ENCODE data around the gene HCFC1.
A peak's percentile ranks its signal among the peaks of the same experiment; 100 is the strongest.

The HCFC1 gene

DNA sequence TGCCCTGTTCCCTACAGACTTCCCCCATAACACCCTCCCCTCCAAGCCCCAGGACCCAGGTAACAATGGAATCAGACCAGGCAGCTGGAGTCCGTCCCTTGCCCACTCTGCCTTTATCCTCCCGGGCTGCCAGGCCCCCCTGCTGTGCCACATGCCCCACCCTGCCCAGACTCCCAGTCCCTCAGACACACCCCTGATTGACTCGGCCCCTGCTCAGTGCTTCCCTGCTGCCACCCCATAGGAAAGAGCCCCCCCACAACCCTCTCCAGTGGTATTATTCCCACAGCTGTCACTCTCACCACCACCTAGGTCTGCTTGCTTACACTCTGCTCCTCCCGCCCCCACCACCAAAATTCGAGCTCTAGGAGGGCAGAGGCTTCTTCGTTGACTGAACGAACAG, 32.0 kb downstream of the HCFC1 start:
- DNase-seq (ENCODE audit: low spot score), result no peak

DNA sequence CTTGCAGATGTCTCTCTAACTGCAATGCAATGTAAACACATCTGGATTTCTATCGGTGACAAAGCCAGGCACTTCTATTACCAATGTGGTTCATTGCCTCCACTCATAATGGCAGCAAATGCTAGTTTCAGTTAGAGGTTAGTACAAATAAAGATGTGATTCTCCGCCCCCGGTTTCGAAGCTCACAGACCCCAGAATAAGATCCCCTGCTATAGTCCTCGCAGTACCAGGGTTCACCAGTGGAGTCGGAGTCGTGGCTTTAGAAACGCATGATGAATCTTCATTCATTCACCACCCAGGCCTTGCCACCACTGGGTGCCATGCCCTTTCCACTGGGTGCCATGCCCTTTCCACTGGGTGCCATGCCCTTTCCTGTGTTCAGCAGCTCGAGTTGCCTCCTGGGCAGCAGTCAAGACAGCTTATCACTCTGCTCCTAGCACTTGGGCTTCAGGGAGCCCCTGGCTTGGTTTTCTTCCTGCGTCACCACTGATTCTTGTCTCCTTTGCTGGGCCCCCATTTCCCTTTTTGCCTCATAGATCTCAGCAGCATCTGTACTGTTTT, 33.3 kb downstream of the HCFC1 start:
- DNase-seq (ENCODE audit: low spot score), result no peak

DNA sequence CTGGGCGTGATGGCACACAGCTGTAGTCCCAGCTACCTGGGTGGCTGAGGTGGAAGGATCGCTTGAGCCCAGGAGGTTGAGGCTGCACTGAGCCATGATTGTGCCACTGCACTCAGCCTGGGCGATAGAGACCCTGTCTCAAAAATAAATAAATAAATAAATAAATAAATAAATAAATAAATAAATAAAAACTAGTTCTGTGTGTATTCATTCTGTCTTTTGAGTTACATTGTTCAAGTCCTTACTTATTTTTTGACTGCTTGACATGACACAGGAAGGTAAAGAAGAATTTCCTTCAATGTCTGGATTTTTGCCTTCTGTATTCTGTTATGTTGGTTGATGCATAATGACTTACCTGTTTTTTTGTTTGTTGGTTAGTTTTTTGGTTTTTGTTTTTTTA, 34.6 kb downstream of the HCFC1 start:
- no peak for DNase-seq (ENCODE audit: low spot score)

DNA sequence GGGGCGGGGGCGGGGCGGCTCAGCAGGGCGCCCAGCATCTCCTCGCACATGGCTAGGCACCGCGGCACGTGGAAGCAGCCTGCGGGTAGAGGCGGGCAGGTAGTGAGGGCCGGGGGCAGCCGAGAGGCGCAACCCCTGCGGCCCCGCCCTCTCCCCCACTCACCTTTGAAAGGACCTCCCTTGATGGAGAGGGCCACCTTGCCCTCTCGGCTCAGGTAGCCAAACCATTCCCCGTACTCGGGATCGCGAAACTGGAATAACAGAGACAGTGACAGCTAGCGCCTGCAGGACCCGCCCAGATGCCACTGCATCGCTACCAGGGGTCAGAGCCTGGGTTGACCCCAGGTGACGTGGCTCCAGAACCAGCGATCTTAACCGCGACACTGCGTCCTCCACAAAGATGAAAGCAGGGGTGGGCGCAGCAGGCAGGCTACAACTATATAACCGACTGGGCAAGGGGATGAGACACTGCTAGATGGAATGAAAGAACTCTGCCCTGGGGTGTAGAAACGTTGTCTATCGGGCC, 36.2 kb downstream of the HCFC1 start:
- no peak for DNase-seq (ENCODE audit: low spot score)

DNA sequence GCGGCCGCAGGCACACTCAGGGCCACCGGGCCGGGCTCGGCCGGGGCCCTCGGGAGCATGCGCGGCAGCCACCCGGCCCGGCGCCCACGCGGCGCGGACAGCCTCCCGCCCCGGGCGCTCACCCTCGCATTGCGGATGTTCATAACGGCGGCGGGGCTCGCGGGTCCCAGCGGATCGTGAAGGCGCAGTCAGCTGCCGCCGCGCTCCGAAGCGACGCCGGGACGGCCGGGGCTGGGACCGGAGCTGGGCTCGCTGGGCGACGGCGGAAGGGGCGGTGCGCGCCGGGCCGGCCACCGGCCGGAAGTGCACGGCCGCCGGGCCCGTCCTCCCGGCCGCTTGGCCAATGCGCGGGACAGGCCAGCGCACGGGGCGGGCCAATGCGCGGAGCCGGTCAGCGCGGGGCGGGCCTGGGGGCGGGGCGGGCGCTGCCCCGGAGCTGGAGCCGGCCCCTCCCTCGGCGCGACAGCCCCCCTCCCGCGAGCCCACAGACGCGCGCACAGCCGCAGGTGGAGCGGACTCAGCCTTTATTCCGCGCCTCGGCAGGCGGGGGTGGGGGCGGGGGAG, 36.8 kb downstream of the HCFC1 start, which contains the start of gene NAA10:
Gene NAA10, minus strand, starts transcription at position 276 of the 564 bp plus-strand sequence. Its CDS starts 133 bp downstream, at position 143.
- peak; percentile 83 for DNase-seq (ENCODE audit: low spot score)

DNA sequence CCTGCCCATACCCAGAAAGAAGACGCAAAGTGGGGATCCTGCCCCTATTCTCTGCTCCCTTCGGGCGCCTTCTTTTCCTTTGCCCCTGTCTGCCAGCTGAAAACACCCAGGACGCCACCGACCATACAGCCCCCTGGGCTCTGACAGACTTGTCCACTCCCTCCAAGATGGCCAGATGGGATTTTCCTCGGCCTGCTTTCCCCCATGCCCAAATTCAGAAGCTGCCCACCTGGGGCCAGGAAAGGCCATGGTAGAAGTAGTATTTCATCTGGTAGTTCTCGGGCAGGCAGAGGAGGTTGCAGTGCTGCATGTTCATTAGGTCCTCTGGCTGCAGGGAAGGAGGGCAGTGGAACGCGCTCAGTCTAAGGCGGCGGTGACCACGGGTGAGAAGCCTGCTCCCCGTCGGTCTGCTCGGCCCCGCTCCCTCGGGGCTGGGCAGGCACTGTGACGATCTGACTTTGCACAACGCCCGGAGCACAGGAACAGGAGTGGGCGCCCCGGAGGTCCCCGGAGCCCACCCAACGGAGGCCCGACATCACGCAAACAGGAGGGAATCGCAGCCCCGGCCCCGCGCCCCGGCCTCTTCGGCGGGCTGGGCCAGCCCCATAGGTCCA, 37.4 kb downstream of the HCFC1 start:
- no peak for DNase-seq (ENCODE audit: low spot score)

DNA sequence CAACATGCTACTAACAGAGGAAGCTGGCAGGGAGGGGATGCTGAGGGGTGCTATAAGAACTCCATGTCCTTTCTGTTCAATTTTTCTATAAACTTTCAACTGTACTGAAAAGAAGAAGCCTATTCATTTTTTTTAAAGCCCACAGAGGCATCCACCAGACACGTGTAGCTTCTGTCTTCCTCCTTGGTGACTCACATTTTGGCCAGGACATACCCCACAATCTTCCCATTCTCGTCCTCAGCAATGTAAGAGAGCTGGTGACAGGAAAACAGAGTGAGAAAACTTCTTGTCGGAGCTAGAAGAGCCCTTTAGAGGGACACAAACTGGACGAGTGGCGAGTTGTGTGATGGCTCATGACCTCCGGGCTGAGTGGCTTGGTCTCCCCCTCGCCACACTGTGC, 37.9 kb downstream of the HCFC1 start:
- peak; percentile 44 for DNase-seq (ENCODE audit: low spot score)

DNA sequence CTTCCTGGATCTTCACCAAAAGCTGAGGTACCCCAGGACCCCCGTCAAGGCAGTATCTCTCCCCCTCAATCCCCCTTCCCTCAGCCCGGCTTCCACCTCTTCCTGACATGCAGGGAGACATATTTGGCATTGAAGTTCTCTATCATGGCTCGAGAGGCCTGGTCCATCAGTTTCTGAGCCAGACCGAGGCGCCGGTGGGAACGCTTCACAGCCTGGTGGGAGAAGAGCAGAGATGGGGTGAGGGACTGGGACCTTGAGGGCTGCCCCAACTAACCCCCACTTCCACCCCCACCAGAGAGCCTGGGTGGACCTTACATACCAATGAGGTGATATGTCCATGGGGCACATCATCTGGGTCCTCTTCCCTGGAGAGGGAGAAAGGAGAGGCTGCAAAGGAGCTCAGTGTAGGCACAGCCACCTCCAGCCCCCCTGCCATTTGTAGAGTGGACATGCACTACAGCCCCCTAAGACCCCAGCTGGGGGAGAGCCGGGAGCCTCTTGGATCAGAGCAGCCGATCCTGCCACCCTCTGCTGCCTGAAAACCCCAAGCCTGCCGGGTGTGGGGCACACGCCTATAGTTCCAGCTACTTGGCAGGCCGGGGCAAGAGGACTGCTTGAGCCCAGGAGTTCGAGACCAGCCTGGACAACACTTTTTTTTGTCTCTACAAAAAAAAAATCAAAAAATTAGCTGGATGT, 39.2 kb downstream of the HCFC1 start:
- no peak for DNase-seq (ENCODE audit: low spot score)

DNA sequence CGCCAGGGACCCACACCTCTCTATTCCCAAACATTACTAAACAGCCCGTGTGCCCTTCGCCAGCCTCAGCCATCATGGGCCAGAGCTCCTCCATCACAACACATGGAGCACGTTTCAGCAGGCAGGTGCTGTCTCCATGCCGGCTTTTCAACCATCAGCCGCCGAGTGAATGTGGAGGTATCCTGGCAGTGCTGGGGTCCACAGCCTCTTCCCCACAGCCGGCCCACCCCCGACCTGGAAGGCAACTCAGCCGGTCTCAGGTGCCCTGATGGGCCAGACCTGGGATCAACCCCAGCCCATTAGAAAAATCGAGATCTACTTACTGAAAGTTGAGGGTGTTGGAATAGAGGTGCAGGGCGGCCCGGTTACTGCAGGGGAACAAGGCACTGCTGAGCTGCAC, 39.9 kb downstream of the HCFC1 start:
- DNase-seq (ENCODE audit: low spot score), result no peak

DNA sequence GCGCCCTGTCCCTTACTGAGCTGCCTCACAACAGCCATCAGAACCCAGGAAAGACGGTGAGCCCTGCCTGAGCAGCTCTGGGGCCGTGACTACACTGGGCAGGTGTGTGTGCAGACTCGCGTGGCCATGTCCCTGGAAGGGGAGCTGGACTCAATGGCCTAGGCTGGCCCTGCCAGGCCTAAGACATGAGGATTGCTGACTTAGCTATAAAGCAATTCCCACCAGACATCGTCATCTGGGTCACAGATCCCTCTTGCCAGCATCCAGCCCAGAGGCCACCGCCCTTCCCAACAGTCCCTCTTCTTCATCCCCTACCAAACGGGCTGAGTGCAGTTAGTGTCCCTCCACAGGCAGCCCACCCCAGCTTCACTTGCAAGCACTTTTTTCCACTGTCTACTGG, 40.5 kb downstream of the HCFC1 start:
- DNase-seq (ENCODE audit: low spot score), result no peak

DNA sequence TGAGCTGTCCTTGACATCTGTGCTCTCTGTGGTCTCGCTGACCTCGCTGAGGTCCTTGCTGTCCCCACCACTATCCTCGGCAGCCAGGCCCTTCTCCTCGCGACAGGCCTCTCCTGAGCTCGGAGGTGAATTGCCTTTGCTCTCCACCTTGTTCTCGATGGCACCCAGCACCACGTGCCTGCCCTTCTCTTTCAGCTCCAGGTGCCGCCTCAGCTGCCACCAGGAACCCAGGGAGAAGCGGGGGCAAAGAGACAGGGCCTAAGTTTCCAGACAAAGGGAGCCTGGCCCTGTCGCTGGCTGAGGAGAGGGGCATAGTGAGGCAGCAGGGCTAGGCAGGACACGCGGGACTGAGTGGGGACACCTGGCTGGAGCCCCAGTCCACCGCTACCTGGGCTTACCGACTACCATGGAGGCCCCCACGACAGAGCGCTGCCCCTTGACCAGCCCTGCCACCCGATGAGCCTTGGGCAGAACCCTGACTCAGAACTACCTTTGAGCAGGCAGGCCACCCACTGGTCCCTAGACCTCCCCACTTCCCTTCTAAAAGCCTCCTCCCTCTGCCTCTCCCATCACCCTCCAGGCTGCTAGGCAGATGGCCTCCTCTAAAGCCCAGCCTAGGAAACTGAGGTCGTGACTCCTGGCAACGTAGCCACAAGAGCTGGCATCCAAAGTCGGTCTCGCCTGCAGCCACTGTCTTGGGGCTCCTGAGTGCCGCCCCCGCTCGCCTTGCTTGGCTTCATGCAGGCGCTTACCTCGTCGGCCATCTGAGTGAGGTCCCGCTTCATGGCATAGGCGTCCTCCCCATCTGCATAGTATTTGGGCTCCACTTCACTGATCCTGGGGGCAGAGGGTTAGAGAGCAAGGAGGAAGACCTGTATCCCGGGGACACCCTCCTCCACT, 41.4 kb downstream of the HCFC1 start:
- DNase-seq (ENCODE audit: low spot score), result no peak

DNA sequence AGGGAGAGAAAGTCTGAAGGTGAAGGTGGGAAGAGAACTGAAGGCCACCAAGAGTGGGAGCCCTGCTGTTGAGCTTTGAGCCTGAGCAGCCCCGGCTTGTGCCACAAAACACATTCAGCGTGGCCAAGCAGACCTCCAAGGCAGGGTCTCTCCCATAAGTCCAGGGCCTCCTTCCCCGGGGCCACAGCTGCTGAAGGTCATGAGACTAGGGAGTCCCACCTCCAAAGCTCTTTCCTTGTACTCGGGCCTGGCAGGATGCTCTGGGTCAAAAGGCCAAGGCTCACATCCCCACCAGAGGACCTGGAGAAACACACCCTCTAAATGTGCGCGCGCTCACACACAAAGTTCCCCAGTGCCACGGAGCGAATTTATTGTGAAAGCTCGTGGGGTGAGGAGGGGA, 42.0 kb downstream of the HCFC1 start:
- no peak for DNase-seq (ENCODE audit: low spot score)

DNA sequence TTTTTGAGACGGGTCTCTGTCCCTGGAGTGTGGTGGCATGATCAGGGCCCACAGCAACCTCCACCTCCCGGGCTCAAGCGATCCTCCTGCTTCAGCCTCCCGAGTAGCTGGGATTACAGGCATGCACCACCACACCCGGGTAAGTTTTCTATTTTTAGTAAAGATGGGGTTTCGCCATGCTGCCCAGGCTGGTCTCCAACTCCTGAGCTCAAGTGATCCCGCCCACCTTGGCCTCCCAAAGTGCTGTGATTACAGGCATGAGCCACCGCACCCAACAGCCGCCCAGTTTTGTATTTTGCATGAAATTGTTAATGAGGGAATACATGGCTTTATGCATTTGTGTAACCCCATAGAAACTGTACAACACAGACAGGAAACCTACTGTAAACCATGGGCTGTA, 42.8 kb downstream of the HCFC1 start:
- DNase-seq (ENCODE audit: low spot score), result no peak

DNA sequence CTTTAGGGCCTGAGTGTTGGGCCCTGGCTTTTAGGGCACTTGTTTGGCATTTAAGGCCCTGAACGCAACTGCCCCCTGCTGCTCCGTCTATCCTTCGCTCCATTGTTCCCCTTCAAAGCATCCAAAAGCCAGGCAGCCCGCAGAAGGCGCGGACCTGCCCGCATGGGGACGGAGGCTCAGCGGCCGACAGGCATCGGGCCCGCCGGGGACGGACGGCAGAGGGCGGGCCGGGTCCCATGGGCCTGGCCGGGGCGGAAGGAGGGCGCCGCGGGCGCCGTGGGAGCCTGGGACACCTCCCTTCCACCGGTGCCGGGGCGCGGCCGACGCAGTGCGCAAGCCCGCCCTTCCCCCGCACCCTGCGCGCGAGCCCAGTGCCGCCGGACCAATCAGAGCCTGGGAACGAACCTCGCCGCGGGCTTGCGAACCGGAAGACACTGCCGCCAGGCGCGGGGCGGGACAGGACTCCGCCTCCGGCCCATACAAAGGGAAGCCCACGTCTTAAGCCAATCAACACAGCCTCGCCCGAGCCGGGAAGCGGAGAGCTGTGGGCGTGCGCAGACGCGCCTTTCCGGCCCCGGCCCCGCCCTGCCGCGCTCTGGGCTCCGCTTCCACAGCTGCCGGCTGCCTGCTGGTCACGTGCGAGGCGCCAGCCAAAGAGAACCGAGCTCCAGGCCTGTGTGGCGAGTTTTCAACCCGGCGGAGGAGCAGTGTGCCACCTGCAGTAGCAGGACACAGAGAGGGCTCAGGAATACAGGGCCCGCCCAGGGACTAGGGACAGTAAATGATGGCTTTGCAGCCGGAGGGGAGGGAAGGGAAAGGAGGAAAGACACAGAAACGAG, 43.5 kb downstream of the HCFC1 start:
- DNase-seq (ENCODE audit: low spot score), result peak; percentile 98

DNA sequence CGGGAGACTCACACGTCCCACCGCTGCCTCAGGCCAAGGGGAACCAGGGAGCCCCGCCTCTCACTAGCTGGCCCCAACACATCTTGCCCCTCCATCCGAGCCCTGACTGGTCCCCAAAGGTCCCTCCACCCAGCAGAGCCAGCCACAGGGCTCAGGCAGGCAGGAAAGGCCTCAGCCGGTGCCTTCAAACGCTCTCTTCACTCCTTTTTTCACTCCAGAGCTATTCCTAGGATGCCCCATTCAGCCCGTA, 44.0 kb downstream of the HCFC1 start:
- DNase-seq (ENCODE audit: low spot score), result no peak

DNA sequence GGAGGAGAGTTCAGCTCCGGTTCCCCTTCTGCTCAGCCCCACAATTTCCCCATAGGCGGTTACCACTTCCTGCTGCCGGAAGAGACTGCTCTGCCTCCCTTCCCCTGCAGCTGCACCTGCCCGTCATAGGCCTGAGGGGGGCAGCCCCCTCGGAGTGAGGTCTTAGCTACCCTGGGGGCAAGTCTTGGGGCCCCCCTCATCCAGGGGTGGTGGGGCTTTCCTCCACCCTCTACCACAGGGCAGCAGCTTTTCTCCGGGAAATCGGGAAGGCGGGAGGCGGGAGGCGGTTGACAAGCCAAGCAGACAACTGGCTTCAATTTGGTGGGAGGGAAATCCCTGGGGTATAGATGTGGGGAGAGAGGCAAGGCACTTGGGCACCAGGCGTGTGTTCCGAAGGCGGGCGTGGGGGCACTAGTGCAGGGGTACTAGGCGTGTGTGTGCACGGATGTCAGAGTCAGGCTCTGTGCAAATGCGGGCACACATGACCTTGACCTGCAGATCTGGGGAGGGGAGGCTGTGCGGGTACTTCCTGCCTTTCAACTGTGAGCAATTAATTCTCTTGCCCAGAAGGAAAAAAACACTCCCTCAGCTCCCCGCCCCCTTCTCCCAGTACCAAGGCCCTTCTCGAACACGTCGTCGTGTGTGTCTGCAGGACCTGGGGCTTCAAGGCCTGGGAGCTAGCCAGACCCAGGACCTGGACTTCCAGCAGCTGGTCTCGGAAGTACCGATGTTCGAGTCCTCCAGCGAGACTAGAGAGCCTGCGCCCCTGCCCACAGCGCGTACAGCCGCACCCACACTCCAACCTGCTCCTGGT, 44.6 kb downstream of the HCFC1 start:
- DNase-seq (ENCODE audit: low spot score), result peak; percentile 52

DNA sequence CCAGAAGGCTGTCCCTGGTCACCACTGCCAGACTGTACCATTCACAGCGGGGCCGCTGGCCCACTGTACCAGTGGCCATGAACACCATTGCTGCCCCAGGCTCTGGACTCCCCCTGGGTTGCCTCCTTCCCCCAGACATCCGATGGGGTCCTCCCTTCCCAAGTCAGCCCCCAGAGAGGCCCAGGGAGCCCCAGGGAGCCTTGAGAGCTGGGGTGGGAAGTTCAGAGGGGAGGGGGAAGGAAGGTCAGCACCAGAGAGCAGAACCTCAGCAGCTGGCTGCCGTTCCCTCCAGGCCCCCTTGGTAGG, 45.1 kb downstream of the HCFC1 start:
- DNase-seq (ENCODE audit: low spot score), result peak; percentile 4

DNA sequence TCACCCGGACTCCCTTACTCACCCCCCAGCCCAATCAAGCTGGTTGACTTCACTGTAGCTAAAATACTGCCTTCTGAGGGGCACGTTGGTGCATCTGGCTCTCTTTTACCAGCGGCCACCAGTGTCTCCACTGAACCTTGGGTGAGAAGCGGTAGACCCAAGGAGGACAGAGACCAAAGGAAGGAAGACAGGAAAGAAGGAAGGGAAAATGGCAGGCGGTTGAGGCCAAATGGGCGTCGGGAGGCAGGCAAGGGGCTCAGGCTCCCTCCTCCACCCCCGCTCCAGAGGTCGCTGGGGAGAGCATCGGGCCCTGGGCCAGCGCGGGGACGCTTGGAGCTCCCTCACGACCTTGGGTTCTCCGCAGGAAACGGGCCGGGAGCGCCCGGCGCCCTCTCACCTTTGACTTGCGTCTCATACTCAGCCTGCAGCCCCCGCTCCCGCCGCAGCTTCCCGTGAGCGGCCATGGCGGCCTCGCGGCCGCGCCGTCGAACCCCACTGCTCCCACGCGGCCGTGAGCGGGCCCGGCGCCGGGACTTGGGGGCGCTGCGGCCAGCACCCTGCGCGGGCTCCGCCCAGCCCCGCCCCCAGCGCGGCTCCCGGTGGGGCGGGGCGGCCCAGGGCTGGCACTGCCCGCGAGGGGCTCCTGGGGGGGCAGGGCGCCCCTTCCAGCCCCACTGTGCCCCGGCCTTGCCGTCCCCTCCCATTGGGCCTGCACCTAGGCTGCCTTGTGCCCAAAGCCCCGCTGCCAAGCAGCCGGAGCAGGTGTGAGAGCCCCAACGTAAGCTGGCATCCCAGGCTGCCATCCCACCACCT, 45.7 kb downstream of the HCFC1 start, which contains the start of gene ARHGAP4:
Gene ARHGAP4, minus strand, starts transcription at position 526 of the 813 bp plus-strand sequence. Its CDS starts 62 bp downstream, at position 464.
- DNase-seq (ENCODE audit: low spot score), result peak; percentile 26

DNA sequence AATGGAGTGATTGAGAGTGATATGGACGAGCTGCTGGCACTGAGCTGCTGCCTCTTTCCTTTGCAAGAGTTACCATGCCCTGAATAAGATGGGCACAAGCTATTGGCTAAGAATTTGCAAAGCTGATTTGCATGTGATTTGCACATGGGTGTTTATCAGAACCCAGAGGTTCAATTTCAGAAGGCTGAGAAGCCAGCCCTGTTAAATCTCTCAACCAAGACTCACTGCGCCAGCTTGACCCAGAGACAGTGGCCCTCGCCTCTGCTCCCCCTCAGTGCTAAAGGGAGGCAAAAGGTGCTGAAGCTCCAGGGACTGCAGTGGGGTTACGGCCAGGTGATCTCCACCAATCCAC, 46.3 kb downstream of the HCFC1 start:
- DNase-seq (ENCODE audit: low spot score), result no peak
